ENCODE measurements around the gene LPIN3.

The LPIN3 gene

DNA sequence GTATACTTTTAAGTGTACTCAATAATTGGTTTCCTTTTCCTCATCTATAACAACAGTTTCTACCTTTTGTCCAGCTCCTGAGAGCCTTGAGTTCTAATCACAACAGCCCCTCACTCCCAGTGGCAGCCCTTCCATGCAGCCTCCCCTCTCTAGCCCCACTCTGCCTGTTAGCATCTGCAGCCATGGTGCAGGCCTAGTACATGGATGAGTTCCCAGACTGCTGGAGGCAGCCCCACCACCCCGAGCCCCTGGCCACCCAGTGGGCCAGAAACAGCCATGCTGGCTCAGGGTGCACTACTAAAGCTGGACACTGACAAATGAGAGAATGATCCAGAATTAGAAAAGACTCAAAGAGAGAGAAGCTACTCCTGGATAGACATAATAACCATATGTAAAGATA is 9.7 kb upstream of the LPIN3 start:
- Histone ChIP-seq H3K79me2 (no peaks in the 10 kb centered on the region), H2AFZ (no peak overlapping the region), H3K9ac (no peak overlapping the region), H3K27ac (no peak overlapping the region), H3K27me3 (ENCODE audit: control insufficient read depth, insufficient read depth, low read length) (no peaks in the 10 kb centered on the region), H3K36me3 (ENCODE audit: control insufficient read depth, insufficient read depth, low read length) (no peaks in the 10 kb centered on the region), H3K9me3 (ENCODE audit: control insufficient read depth, low read length) (no peaks in the 10 kb centered on the region), H3K4me2 (ENCODE audit: low read length) (no peak overlapping the region), H3K4me1 (no peaks in the 10 kb centered on the region), H3K4me3 (ENCODE audit: low read depth, low read length) (no peak overlapping the region)
- TF ChIP-seq, protein P1, sequence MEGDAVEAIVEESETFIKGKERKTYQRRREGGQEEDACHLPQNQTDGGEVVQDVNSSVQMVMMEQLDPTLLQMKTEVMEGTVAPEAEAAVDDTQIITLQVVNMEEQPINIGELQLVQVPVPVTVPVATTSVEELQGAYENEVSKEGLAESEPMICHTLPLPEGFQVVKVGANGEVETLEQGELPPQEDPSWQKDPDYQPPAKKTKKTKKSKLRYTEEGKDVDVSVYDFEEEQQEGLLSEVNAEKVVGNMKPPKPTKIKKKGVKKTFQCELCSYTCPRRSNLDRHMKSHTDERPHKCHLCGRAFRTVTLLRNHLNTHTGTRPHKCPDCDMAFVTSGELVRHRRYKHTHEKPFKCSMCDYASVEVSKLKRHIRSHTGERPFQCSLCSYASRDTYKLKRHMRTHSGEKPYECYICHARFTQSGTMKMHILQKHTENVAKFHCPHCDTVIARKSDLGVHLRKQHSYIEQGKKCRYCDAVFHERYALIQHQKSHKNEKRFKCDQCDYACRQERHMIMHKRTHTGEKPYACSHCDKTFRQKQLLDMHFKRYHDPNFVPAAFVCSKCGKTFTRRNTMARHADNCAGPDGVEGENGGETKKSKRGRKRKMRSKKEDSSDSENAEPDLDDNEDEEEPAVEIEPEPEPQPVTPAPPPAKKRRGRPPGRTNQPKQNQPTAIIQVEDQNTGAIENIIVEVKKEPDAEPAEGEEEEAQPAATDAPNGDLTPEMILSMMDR (IDR thresholded peaks at IDR 0.05), result no peak

DNA sequence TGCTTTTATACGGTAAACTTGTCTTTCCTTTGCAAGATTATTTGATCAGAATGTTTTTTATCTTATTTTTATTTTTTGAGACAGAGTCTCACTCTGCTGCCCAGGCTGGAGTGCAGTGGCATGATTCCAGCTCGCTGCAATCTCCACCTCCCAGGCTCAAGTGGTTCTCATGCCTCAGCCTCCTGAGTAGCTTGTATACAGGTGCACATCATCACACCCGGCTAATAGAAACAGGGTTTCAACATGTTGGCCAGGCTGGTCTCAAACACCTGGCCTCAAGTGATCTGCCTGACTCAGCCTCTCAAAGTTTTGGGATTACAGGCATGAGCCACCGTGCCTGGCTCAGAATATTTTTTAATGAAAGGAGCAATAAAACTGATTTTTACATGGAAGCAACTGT is 8.9 kb upstream of the LPIN3 start:
- TF ChIP-seq, protein P1 (IDR thresholded peaks at IDR 0.05), result no peak
- Histone ChIP-seq H3K9me3 (ENCODE audit: control insufficient read depth, low read length) (no peaks in the 10 kb centered on the region), H3K4me2 (ENCODE audit: low read length) (no peak overlapping the region), H3K36me3 (ENCODE audit: control insufficient read depth, insufficient read depth, low read length) (no peaks in the 10 kb centered on the region), H3K27me3 (ENCODE audit: control insufficient read depth, insufficient read depth, low read length) (no peaks in the 10 kb centered on the region), H2AFZ (no peak overlapping the region), H3K27ac (no peak overlapping the region), H3K4me1 (no peaks in the 10 kb centered on the region), H3K4me3 (ENCODE audit: low read depth, low read length) (no peak overlapping the region), H3K79me2 (no peaks in the 10 kb centered on the region), H3K9ac (no peak overlapping the region)

DNA sequence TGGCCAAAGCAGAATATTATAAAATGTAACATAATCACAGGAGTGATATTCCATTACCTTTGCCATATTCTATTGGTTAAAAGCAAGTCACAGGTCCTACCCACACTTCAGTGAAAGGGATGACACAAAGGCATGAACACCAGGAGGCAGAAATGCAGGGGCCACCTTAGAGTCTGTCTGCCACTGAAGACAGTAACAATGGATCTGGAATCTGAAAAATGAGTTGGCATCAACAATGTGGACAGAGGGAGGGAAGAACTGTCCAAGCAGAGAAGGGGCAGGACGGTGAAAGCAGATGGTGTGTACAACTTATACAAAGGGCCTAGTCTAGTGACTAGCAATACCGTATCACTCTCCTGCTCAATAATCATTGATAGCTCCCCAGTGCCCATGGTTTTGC is 6.6 kb upstream of the LPIN3 start:
- no peaks in the 10 kb centered on the region for H3K4me1 ChIP-seq
- H3K27me3 ChIP-seq (ENCODE audit: control insufficient read depth, insufficient read depth, low read length), result no peaks in the 10 kb centered on the region
- no peak overlapping the region for H3K9ac ChIP-seq
- TF ChIP-seq, protein P1 (IDR thresholded peaks at IDR 0.05), result no peak
- no peaks in the 10 kb centered on the region for H3K9me3 ChIP-seq (ENCODE audit: control insufficient read depth, low read length)
- no peak overlapping the region for H3K4me3 ChIP-seq (ENCODE audit: low read depth, low read length)
- no peaks in the 10 kb centered on the region for H3K79me2 ChIP-seq
- peak overlapping the region; percentile 71 for H3K27ac ChIP-seq
- H3K36me3 ChIP-seq (ENCODE audit: control insufficient read depth, insufficient read depth, low read length), result no peaks in the 10 kb centered on the region
- no peak overlapping the region for H3K4me2 ChIP-seq (ENCODE audit: low read length)
- H2AFZ ChIP-seq, result no peak overlapping the region

DNA sequence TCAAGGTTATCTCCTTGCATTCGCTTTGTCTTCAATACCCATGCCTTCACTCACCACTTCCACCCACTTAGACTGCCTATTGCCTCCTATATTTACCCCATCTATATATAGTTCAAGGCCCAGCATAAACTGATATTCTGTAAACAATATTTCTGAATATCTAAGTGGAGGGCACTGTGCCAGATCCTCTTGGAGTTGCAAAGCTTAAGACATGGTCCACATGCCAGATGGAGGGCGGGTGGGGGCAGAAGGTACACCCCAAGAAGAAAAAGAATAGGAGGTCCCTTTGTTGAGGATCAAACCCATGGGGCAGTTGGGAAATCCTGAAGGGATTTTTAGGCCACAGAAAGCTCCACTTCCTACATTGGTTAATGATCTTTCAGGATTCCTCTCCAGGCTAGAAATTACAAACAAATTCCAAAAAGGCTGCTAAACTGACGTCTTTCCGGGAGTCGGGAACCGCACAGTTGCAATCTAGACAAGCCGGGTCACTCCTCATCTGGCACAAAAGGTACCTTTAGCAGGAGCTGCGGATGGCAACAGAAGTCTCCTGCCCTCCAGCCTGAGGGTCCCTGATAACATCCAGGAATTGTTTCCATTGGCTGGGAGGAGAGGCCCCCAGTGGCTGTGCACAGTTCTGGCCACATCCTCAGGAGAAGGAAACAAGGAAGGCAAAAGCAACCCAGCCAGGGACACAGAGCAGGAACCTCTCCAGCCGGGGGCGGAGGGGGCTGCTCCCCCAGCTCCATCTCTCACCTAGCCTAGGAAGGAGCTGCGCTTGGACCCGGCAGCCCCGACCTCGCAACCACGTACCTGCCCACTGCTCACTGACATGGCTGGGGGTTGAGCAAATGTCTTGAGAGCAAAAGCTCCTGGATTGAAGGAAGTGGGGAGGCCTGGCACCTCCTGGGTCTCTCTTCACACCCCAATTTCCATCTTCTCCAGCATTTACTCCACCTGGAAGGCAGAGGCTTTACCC is 5.9 kb upstream of the LPIN3 start:
- H3K4me3 ChIP-seq (ENCODE audit: low read depth, low read length), result no peak overlapping the region
- no peaks in the 10 kb centered on the region for H3K36me3 ChIP-seq (ENCODE audit: control insufficient read depth, insufficient read depth, low read length)
- TF ChIP-seq, protein P1 (IDR thresholded peaks at IDR 0.05), result no peak
- H3K4me2 ChIP-seq (ENCODE audit: low read length), result no peak overlapping the region
- no peak overlapping the region for H3K9ac ChIP-seq
- H3K79me2 ChIP-seq, result no peaks in the 10 kb centered on the region
- H3K9me3 ChIP-seq (ENCODE audit: control insufficient read depth, low read length), result no peaks in the 10 kb centered on the region
- peak overlapping the region; percentile 71 for H3K27ac ChIP-seq
- no peak overlapping the region for H2AFZ ChIP-seq
- H3K4me1 ChIP-seq, result no peaks in the 10 kb centered on the region
- H3K27me3 ChIP-seq (ENCODE audit: control insufficient read depth, insufficient read depth, low read length), result no peaks in the 10 kb centered on the region

Measured in parathyroid adenoma (tissue), 2 donors.